GM21825 (cell line): ENCODE results near the gene SPATA45.
"Not testable (repeated sequence)": the region's sequence is repeated elsewhere in the genome, so short reads cannot be mapped to it uniquely, and the experiment has no call there.

Source experiments
- ATAC-seq: cut with Tn5 transposase; IDR thresholded peaks from one replicate; pipeline ENCODE4 v1.9.1; 2021; ENCODE audit warnings: mild to moderate bottlenecking, moderate library complexity; ENCODE audit not compliant: unreplicated experiment

SPATA45 gene

GRCh38 chr1:212847549-212847948 is at the start of gene SPATA45:
SPATA45 (minus strand) TSS chr1:212847649; CDS start chr1:212836149, 11,500 bp downstream.
- ATAC-seq = no peak

- no peak for ATAC-seq
These were observed 44.7 kb upstream of the SPATA45 start for GRCh38 chr1:212892108-212892507.

DNA sequence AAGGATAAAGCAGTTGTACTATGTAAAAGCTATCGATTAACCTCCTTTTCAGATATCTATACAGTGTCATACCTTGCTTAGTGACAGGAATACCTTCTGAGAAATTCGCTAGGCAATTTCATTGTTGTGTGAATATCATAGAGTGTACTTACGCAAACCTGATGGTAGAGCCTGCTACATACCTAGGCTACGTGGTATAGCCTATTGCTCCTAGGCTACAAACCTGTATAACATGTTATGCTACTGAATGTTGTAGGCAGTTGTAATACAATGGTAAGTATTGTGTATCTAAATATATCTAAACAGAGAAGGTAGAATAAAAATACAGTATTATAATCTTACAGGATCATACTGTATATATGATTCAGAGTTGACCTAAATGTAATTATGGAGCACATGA is 37.1 kb upstream of the SPATA45 start:
- ATAC-seq = no peak

GRCh38 chr1:212879947-212880690 is 32.7 kb upstream of the SPATA45 start:
- no peak for ATAC-seq

- no peak for ATAC-seq
These were observed 31.0 kb upstream of the SPATA45 start for GRCh38 chr1:212878418-212878817.

DNA sequence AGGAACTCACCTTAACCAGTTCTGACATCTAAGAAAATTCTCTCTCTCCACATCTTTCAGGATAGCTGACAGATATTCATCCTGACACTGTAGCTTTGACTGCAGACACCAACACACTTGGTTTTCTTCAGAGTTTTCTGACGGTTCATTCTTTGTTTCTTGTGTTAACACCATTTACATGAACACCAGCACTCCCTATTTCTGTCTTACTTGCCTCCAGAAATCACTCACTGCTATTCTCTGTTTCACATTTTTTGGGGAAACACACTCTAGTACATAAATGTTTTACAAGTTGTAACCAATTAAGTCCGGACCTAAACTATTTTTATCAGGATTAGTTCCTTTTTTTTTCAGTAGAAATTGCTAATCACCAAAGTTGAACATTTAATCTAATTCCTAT is 26.1 kb upstream of the SPATA45 start:
- ATAC-seq = peak; percentile 77

GRCh38 chr1:212871976-212872375 is 24.5 kb upstream of the SPATA45 start:
- ATAC-seq = no peak

DNA sequence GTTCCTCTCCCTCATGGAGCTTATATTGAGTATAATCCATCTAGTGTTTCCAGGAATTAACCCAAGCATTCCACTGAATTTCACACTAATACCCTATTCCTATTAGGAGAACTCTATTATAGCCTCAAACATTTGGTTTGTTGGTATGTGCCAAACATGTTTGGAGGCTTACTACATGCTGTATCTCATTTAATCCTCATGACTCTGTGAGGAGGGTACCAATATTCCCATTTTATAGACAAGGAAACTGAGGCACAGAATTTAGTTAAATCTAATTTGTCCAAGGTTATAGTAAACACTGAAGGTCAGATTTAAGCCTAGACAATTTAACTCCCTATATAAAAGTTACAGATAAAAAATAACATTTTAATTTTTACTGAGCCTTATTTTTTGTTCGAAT is 19.7 kb upstream of the SPATA45 start:
- ATAC-seq = no peak

DNA sequence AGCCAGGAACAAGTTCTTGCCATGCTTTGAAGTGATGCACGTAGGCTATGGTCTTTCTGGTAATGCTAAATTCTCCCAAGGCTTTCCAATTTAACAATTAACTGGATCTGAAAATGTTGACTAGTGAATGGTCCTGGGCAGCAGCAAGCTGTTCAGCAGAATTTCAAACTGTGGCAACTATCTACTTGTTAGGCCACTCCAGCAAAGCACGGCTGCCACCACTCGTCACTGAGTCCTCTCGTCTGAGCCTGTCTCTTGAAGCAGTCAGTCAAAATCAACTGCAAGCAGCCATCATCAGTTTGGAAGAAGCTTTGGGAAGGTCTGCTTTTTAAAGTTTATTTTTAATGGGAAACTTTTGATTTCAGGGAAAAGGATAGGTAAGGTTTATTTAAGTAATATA is 16.8 kb upstream of the SPATA45 start:
- no peak for ATAC-seq

- not testable (repeated sequence) for ATAC-seq
These were observed 15.9 kb upstream of the SPATA45 start for GRCh38 chr1:212863345-212863744.

GRCh38 chr1:212862111-212862690 is 14.8 kb upstream of the SPATA45 start:
- ATAC-seq = no peak

DNA sequence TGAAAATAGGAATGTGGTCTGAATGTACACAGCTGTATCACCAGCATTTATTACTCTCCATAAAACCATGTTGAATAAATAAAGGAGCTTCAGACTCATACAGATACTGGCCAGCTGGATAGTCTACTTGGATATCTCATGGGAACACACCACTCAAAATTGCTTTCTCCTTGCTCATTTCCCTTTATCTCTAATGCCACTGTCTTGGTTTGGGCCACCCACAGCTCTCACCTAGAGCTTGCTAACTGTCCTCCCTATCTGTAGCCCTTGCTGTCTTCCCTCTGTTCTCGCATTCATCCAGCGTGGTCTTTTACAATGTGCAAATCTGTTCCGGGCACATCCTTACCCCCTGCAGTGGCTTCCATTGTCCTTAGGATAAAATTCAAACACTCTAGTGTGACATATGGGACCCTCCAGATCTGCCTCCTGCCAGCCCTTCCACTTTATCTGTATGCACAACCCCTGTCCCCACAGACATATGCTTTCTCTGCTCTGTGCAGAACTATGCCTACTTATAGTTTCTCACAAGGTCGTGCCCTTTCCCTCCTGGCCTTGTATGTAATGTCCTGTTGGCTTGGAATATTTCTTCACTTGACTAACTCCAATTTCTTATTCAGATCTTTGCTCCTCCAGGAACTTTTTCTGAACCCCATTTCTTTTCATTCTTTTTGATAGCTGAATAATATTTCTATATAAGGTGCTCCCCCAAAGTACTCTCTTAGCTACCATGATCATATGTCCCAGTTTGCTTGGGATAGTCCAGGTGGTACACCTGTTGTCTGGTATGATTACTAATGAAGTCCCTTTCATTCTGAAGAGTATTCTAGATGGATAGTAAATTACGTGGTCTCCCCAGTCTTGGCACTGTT is 13.5 kb upstream of the SPATA45 start:
- ATAC-seq = no peak

- ATAC-seq = peak; percentile 16
These were observed 11.2 kb upstream of the SPATA45 start for GRCh38 chr1:212858461-212859265.

DNA sequence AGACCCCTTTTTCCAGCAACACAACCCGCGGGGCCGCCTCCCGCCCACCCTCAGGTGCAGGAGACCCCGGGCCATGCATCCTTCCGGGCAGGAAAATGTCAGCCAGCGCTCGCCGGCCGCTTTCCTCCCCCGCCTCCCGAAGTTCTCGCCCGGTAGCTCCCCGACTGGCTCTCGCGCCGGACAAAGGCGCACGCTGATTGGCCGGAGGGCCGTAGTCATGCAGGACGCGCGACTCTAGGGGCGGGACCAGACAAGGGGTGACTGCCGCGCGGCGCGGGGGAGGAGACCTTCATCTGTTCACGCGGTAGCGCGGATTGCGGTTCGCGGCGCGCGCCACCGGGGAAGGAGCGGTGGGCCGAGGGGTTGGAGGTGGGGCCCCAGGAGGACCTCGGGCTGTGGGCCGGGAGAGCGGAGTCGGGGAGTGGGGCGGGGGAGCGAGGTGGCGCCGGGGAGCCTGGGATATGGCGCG is 10.6 kb upstream of the SPATA45 start, which contains the start of gene FLVCR1:
TSS of gene FLVCR1 (plus strand) at position 284 of the 469 bp plus-strand sequence. CDS start at position 462, 178 bp downstream.
- peak; percentile 97 for ATAC-seq

GRCh38 chr1:212856755-212857154 is 9.3 kb upstream of the SPATA45 start:
- ATAC-seq = no peak

- no peak for ATAC-seq
These were observed 6.2 kb upstream of the SPATA45 start for GRCh38 chr1:212853658-212854057.

DNA sequence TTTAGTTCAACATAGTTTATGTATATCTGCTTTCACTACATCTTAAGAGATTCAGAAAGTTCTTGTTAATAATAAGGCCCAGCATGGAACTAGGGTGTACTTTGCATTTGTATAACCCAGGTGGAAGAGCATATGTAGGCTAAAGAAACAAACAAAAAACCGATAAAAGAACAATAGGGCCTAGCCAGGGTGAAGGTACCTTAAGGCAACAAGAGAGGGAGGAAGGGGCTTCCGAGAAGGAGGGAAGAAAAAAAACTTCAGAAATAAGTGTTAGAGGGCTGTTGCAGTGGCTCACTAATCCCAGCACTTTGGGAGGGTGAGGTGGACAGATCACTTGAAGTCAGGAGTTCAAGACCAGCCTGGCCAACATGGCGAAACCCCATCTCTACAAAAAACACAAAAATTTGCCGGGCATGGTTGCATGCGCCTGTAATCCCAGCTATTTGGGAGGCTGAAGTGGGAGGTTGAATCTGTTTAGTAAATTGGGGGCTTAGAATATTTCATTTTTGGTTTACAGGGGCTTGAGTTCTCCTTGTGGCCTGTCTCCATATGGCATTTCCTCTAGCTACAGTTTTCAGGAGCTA is 4.7 kb upstream of the SPATA45 start:
- no peak for ATAC-seq

DNA sequence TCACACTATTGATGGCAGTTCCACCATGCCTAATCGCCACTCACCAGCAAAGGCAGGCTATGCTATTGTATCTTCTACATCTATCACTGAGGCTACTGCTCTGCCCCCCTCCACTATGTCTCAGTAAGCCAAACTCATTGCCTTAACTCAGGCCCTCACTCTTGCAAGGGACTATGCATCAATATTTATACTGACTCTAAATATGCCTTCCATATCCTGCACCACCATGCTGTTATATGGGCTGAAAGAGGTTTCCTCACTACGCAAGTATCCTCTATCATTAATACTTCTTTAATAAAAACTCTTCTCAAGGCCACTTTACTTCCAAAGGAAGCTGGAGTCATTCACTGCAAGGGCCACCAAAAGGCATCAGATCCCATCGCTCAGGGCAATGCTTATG is 2.9 kb downstream of the SPATA45 start:
- not testable (repeated sequence) for ATAC-seq

GRCh38 chr1:212838145-212838544 is 9.3 kb downstream of the SPATA45 start:
- no peak for ATAC-seq
